HCT116 (cell line): ENCODE measurements around the gene RNASE1. TPM values are rescaled to one million over a fixed set of nuclear protein-coding genes. Genes with fewer than 3 reads are reported as not detected.

Source experiments
- ATAC-seq: fragments of 200-7000 bp; cut with Tn5 transposase; 2 replicates; pipeline ENCODE4 v1.9.1; 2020; ENCODE audit warnings: mild to moderate bottlenecking, moderate library complexity
- BruUV-seq: library from RNA; stranded (reverse); fragments of 400-500 nt; replicated peaks from 2 replicates; lab custom pipeline; 2021; lab: Mats Ljungman, UMichigan
- CTCF ChIA-PET: fragments of 300-600 bp; sonication (Branson Sonifier 250); formaldehyde crosslinking; loops from one replicate; lab custom pipeline; 2021; ENCODE audit warnings: antibody characterized with exemption; lab: Charles Lee
- POLR2A ChIA-PET: fragments of 300-600, 350-600 bp; sonication (Branson Sonifier 250); formaldehyde crosslinking; loops from one replicate; lab custom pipeline; 2021; ENCODE audit warnings: antibody characterized with exemption; lab: Charles Lee
- RAD21 ChIA-PET, 2 experiments: fragments of 300-600 bp; sonication (Branson Sonifier 250); formaldehyde crosslinking; loops; one replicate each; lab custom pipeline; 2023; ENCODE audit warnings: low total read pairs in 2 of 2; ENCODE audit not compliant: uncharacterized antibody in 2 of 2, unreplicated experiment in 2 of 2, low non-redundant PET in 1 of 2; lab: Charles Lee
- DNase-seq: peaks from one replicate; pipeline ENCODE4 v3.0.0-alpha.2; 2010; ENCODE audit warnings: low read depth, low spot score
- H2AFZ ChIP-seq: fragments of 200-600 bp; shearing (Covaris generic), sonication (generic); 2 replicates; pipeline ENCODE4 v1.6.1; 2017; ENCODE audit warnings: low read depth, mixed run types, mixed read lengths, antibody characterized with exemption, low read length; ENCODE audit not compliant: poor library complexity, severe bottlenecking
- H3K27ac ChIP-seq: 2 replicates; pipeline ENCODE4 v1.5.1; 2012; ENCODE audit warnings: low read depth, low read length
- H3K27me3 ChIP-seq: fragments of 200-600 bp; sonication (generic); 2 replicates; pipeline ENCODE4 v1.6.1; 2016; ENCODE audit warnings: mixed run types, low read length, mixed read lengths; ENCODE audit not compliant: insufficient read depth
- H3K36me3 ChIP-seq, 2 experiments: fragments of 200-500 bp in 1 of 2; fragments of 200-600 bp in 1 of 2; sonication (Bioruptor generic) in 1 of 2; sonication (generic) in 1 of 2; 2 replicates each; pipeline versions ENCODE4 v1.5.1 to v1.6.1; 2014 to 2016; ENCODE audit warnings: low read length in 2 of 2, inconsistent platforms in 1 of 2, mixed read lengths in 1 of 2, mixed run types in 1 of 2; ENCODE audit not compliant: insufficient read depth in 2 of 2, control insufficient read depth in 1 of 2
- H3K4me1 ChIP-seq, 2 experiments: fragments of 200-600 bp in 1 of 2; sonication (generic) in 1 of 2; 2 replicates each; pipeline versions ENCODE4 v1.5.1 to v1.6.1; 2012 to 2017; ENCODE audit warnings: low read length in 2 of 2, inconsistent platforms in 1 of 2, mild to moderate bottlenecking in 1 of 2, mixed read lengths in 1 of 2, mixed run types in 1 of 2, moderate library complexity in 1 of 2; ENCODE audit not compliant: insufficient read depth in 2 of 2, control insufficient read depth in 1 of 2
- H3K4me2 ChIP-seq: fragments of 200-600 bp; sonication (generic); 2 replicates; pipeline ENCODE4 v1.6.1; 2017; ENCODE audit warnings: mixed run types, low read length, mixed read lengths
- H3K4me3 ChIP-seq, 2 experiments: fragments of 200-600 bp in 1 of 2; sonication (generic) in 1 of 2; replicated peaks in 1 of 2; 2 replicates each; pipeline ENCODE4 v1.5.1; 2011 to 2016; ENCODE audit warnings: low read length in 2 of 2, control low read depth in 1 of 2, low read depth in 1 of 2, mild to moderate bottlenecking in 1 of 2, mixed read lengths in 1 of 2, mixed run types in 1 of 2
- H3K79me2 ChIP-seq: fragments of 200-600 bp; sonication (generic); 2 replicates; pipeline ENCODE4 v1.6.1; 2017; ENCODE audit warnings: mild to moderate bottlenecking, mixed run types, low read length, moderate library complexity, mixed read lengths; ENCODE audit not compliant: insufficient read depth
- H3K9ac ChIP-seq: fragments of 200-600 bp; sonication (generic); 2 replicates; pipeline ENCODE4 v1.6.1; 2016; ENCODE audit warnings: low read length, mixed read lengths
- H3K9me2 ChIP-seq: fragments of 200-600 bp; sonication (generic), shearing (Covaris generic); 2 replicates; pipeline ENCODE4 v1.6.1; 2017; ENCODE audit warnings: mixed run types, mild to moderate bottlenecking, moderate library complexity; ENCODE audit not compliant: insufficient read depth
- H3K9me3 ChIP-seq, 2 experiments: fragments of 200-500 bp in 1 of 2; fragments of 200-600 bp in 1 of 2; sonication (Bioruptor generic) in 1 of 2; sonication (generic) in 1 of 2; 2 replicates each; pipeline ENCODE4 v1.6.1; 2014 to 2017; ENCODE audit warnings: low read length in 2 of 2, mixed read lengths in 2 of 2, inconsistent platforms in 1 of 2, low read depth in 1 of 2, mild to moderate bottlenecking in 1 of 2, mixed run types in 1 of 2, moderate library complexity in 1 of 2; ENCODE audit not compliant: control insufficient read depth in 1 of 2, insufficient read depth in 1 of 2
- H4K20me1 ChIP-seq: fragments of 200-600 bp; sonication (generic), shearing (Covaris generic); 2 replicates; pipeline ENCODE4 v1.6.1; 2017; ENCODE audit warnings: mixed run types, mild to moderate bottlenecking, moderate library complexity; ENCODE audit not compliant: insufficient read depth
- ATF3 ChIP-seq: IDR thresholded peaks from 2 replicates; pipeline ENCODE4 v1.6.1; 2012
- CEBPB ChIP-seq: IDR thresholded peaks from 2 replicates; pipeline ENCODE4 v1.6.1; 2012; ENCODE audit warnings: low read depth
- CTCF ChIP-seq, 3 experiments: fragments of 200-600 bp in 1 of 3; sonication (generic) in 1 of 3; IDR thresholded peaks in 2 of 3; conservative IDR thresholded peaks in 1 of 3; 2 replicates each; pipeline ENCODE4 v1.5.1; 2012 to 2017; ENCODE audit warnings: low read depth in 2 of 3, low read length in 2 of 3, antibody characterized with exemption in 1 of 3, borderline replicate concordance in 1 of 3, control low read depth in 1 of 3, mild to moderate bottlenecking in 1 of 3, mixed read lengths in 1 of 3, mixed run types in 1 of 3, moderate library complexity in 1 of 3; ENCODE audit not compliant: insufficient read depth in 1 of 3
- EGR1 ChIP-seq: IDR thresholded peaks from 2 replicates; pipeline ENCODE4 v1.6.1; 2012; ENCODE audit warnings: low read depth
- ELF1 ChIP-seq: IDR thresholded peaks from 2 replicates; pipeline ENCODE4 v1.6.1; 2012; ENCODE audit warnings: low read depth, borderline replicate concordance
- EZH2 ChIP-seq: fragments of 200-600 bp; sonication (generic); IDR thresholded peaks from 2 replicates; pipeline ENCODE4 v1.6.1; 2017; ENCODE audit warnings: antibody characterized with exemption, mixed run types
- POLR2AphosphoS5 ChIP-seq: IDR thresholded peaks from 2 replicates; pipeline ENCODE4 v1.6.1; 2011; ENCODE audit warnings: mild to moderate bottlenecking, low read depth, low read length, moderate library complexity
- REST ChIP-seq: IDR thresholded peaks from 2 replicates; pipeline ENCODE4 v1.6.1; 2012; ENCODE audit warnings: low read depth
- SP1 ChIP-seq: IDR thresholded peaks from 2 replicates; pipeline ENCODE4 v1.6.1; 2012; ENCODE audit warnings: low read depth
- SRF ChIP-seq: IDR thresholded peaks from 2 replicates; pipeline ENCODE4 v1.6.1; 2012; ENCODE audit warnings: low read depth
- ZBTB33 ChIP-seq: IDR thresholded peaks from 2 replicates; pipeline ENCODE4 v1.6.1; 2011; ENCODE audit warnings: mild to moderate bottlenecking, low read length, moderate library complexity; ENCODE audit not compliant: insufficient replicate concordance; ENCODE audit errors: extremely low read depth
- intact Hi-C: fragments of 100-400 bp; cut with micrococcal nuclease; formaldehyde crosslinking; loops from 2 replicates; pipeline ENCODE4 v1.10.0; 2022
- total RNA-seq: library from RNA; stranded (reverse); gene quantifications from one replicate; pipeline ENCODE4 v1.2.1, GENCODE V29; 2021; ENCODE audit not compliant: unreplicated experiment

RNASE1 gene
- total RNA-seq, 1 experiment from 2014 or later, result 3.3 TPM

GRCh38 chr14:20846560-20846959 lies 43.9 kb upstream of the RNASE1 start:
- Histone ChIP-seq H3K4me3 (no peak overlapping the region), H3K27me3 (no peaks in the 10 kb centered on the region), H3K27ac (no peak overlapping the region), H3K4me2 (no peak overlapping the region), H4K20me1 (no peaks in the 10 kb centered on the region), H3K4me1 (peaks cover 17 to 20% of the 10 kb centered on the region in 2 experiments), H3K9me2 (no peaks in the 10 kb centered on the region), H3K36me3 (no peaks in the 10 kb centered on the region), H2AFZ (no peak overlapping the region), H3K9ac (no peak overlapping the region), H3K79me2 (no peaks in the 10 kb centered on the region), H3K9me3 (no peaks in the 10 kb centered on the region)
- CTCF ChIA-PET, result interaction anchor here (1.3 to 4.5 kb wide), 3 partner anchors 10 to 12 kb away, joined by 5 to 38 read pairs (median 6); no protein-coding TSS in a partner anchor
- TF ChIP-seq EZH2 (no peak), CTCF (IDR thresholded peaks at IDR 0.05 in 2 of 3, conservative IDR thresholded peaks at IDR 0.05 in 1 of 3; ENCODE audit: borderline replicate concordance in 1 of 3, insufficient read depth in 1 of 3, low read depth in 2 of 3, low read length in 2 of 3) (no peak), CEBPB (no peak), ZBTB33 (no peak), ATF3 (no peak), SRF (no peak), REST (no peak), POLR2AphosphoS5 (no peak), EGR1 (no peak), ELF1 (no peak), SP1 (no peak)
- BruUV-seq, result no TSS peak
- DNase-seq (no peak), ATAC-seq (no peak)
- intact Hi-C loops, result no loop called here
- POLR2A ChIA-PET, result no interaction called here
- RAD21 ChIA-PET, result no interaction called here
